GM21381 (cell line): ENCODE data around the gene CCL1.

Experiments used
- ATAC-seq: cut with Tn5 transposase; IDR thresholded peaks from one replicate; pipeline ENCODE4 v1.9.1; 2021; ENCODE audit warnings: mild to moderate bottlenecking, moderate library complexity; ENCODE audit not compliant: unreplicated experiment

The CCL1 gene

GRCh38 chr17:34384271-34384670 lies 21.2 kb upstream of the CCL1 start:
- no peak for ATAC-seq

- ATAC-seq = no peak
Measured at GRCh38 chr17:34383216-34383615, 20.2 kb upstream of the CCL1 start.

GRCh38 chr17:34382621-34383124 lies 19.6 kb upstream of the CCL1 start:
- no peak for ATAC-seq

GRCh38 chr17:34379868-34380267 lies 16.8 kb upstream of the CCL1 start:
- ATAC-seq = no peak

GRCh38 chr17:34378664-34379101 lies 15.7 kb upstream of the CCL1 start:
- ATAC-seq = peak; percentile 62

GRCh38 chr17:34377078-34377823 lies 14.2 kb upstream of the CCL1 start:
- peak; percentile 43 for ATAC-seq

- no peak for ATAC-seq
Measured at GRCh38 chr17:34375426-34375997, 12.5 kb upstream of the CCL1 start.

GRCh38 chr17:34374457-34374856 lies 11.4 kb upstream of the CCL1 start:
- no peak for ATAC-seq

GRCh38 chr17:34371405-34372100 lies 8.5 kb upstream of the CCL1 start:
- ATAC-seq = no peak

- ATAC-seq = no peak
Measured at GRCh38 chr17:34370997-34371395, 8.0 kb upstream of the CCL1 start.

GRCh38 chr17:34370376-34370996 lies 7.5 kb upstream of the CCL1 start:
- no peak for ATAC-seq

GRCh38 chr17:34369571-34369970 lies 6.5 kb upstream of the CCL1 start:
- no peak for ATAC-seq

- no peak for ATAC-seq
Measured at GRCh38 chr17:34368946-34369500, 6.0 kb upstream of the CCL1 start.

GRCh38 chr17:34368196-34368945 lies 5.3 kb upstream of the CCL1 start:
- ATAC-seq = no peak

GRCh38 chr17:34367486-34368195 lies 4.6 kb upstream of the CCL1 start:
- no peak for ATAC-seq

- no peak for ATAC-seq
Measured at GRCh38 chr17:34366529-34367107, 3.6 kb upstream of the CCL1 start.

GRCh38 chr17:34366010-34366409 lies 3.0 kb upstream of the CCL1 start:
- ATAC-seq = no peak

- no peak for ATAC-seq
Measured at GRCh38 chr17:34365340-34365739, 2.3 kb upstream of the CCL1 start.

- ATAC-seq = no peak
Measured at GRCh38 chr17:34364751-34365150, 1.7 kb upstream of the CCL1 start.
